ENCODE measurements around the gene GHRH. TPM values are rescaled to one million over a fixed set of nuclear protein-coding genes. Genes with fewer than 3 reads are reported as not detected.
A peak's percentile ranks its signal among the peaks of the same experiment; 100 is the strongest.

The GHRH gene
- total RNA-seq, 1 donor from 2014 or later, result not detected

- H3K36me3 Mint-ChIP-seq (ENCODE audit: unreplicated experiment), result peaks cover 50% of the 10 kb centered on the region
- no peak overlapping the region for H3K4me3 Mint-ChIP-seq (ENCODE audit: unreplicated experiment)
- DNase-seq (ENCODE audit: extremely low spot score, unreplicated experiment), result no peak
- no peak overlapping the region for H3K27ac Mint-ChIP-seq (ENCODE audit: unreplicated experiment)
- TF ChIP-seq, protein P1, sequence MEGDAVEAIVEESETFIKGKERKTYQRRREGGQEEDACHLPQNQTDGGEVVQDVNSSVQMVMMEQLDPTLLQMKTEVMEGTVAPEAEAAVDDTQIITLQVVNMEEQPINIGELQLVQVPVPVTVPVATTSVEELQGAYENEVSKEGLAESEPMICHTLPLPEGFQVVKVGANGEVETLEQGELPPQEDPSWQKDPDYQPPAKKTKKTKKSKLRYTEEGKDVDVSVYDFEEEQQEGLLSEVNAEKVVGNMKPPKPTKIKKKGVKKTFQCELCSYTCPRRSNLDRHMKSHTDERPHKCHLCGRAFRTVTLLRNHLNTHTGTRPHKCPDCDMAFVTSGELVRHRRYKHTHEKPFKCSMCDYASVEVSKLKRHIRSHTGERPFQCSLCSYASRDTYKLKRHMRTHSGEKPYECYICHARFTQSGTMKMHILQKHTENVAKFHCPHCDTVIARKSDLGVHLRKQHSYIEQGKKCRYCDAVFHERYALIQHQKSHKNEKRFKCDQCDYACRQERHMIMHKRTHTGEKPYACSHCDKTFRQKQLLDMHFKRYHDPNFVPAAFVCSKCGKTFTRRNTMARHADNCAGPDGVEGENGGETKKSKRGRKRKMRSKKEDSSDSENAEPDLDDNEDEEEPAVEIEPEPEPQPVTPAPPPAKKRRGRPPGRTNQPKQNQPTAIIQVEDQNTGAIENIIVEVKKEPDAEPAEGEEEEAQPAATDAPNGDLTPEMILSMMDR (IDR thresholded peaks at IDR 0.05), result no peak
- peaks cover 15% of the 10 kb centered on the region for H3K4me1 Mint-ChIP-seq (ENCODE audit: unreplicated experiment)
- no peaks in the 10 kb centered on the region for H3K9me3 Mint-ChIP-seq (ENCODE audit: unreplicated experiment)
- H3K27me3 Mint-ChIP-seq (ENCODE audit: unreplicated experiment), result no peaks in the 10 kb centered on the region
Observed at GRCh38 chr20:37204056-37204455, 57.6 kb downstream of the GHRH start.

DNA sequence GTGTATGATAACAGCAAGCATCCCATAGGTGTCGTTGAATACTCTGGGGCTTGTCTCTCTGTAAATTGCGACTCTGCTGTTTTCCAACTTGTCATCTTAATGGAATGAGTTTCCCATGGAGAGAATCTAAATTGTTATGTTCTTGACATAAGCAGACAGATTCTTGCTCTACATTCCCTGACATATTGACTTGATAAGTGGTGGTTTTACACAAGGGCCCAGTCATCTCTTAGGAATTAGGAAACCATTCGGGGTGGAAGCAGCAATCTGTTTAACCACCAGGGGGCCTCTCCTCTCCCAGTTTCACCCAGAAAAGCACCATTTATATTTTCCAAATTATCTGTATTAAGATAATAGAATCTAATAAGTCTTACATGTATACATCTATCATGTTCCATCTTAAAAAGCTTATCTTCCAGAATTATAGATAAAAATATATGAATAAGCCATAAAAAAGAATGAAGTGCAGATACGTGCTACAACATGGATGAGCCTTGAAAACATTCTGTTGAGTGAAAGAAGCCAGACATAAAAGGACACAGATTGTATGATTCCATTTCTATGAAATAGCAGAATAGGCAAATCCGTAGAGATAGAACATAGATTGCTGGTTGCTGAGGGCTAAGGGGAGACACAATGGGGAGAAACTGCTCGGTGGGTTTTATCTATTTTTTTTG is 59.2 kb downstream of the GHRH start:
- TF ChIP-seq, protein P1 (IDR thresholded peaks at IDR 0.05), result peak; percentile 89
- Mint-ChIP-seq H3K36me3 (ENCODE audit: unreplicated experiment) (peaks cover 50% of the 10 kb centered on the region), H3K9me3 (ENCODE audit: unreplicated experiment) (no peaks in the 10 kb centered on the region), H3K27me3 (ENCODE audit: unreplicated experiment) (no peaks in the 10 kb centered on the region), H3K4me1 (ENCODE audit: unreplicated experiment) (peaks cover 15% of the 10 kb centered on the region), H3K4me3 (ENCODE audit: unreplicated experiment) (peak overlapping the region; percentile 39), H3K27ac (ENCODE audit: unreplicated experiment) (peak overlapping the region; percentile 82)
- DNase-seq (ENCODE audit: extremely low spot score, unreplicated experiment), result no peak

- H3K27me3 Mint-ChIP-seq (ENCODE audit: unreplicated experiment), result no peaks in the 10 kb centered on the region
- no peak overlapping the region for H3K4me3 Mint-ChIP-seq (ENCODE audit: unreplicated experiment)
- TF ChIP-seq, protein P1 (IDR thresholded peaks at IDR 0.05), result no peak
- peaks cover 44% of the 10 kb centered on the region for H3K36me3 Mint-ChIP-seq (ENCODE audit: unreplicated experiment)
- peaks cover 15% of the 10 kb centered on the region for H3K4me1 Mint-ChIP-seq (ENCODE audit: unreplicated experiment)
- H3K27ac Mint-ChIP-seq (ENCODE audit: unreplicated experiment), result peak overlapping the region; percentile 82
- DNase-seq (ENCODE audit: extremely low spot score, unreplicated experiment), result no peak
- no peaks in the 10 kb centered on the region for H3K9me3 Mint-ChIP-seq (ENCODE audit: unreplicated experiment)
Observed at GRCh38 chr20:37201827-37202162, 59.8 kb downstream of the GHRH start.

Other genes with a start within 250 kb of the GHRH start
- 6.7 and 7.2 TPM in 2 replicates for gene RBL1, start 165.8 kb downstream of the GHRH start, total RNA-seq
- 167 and 168 TPM in 2 replicates for gene RPN2, start 82.5 kb downstream of the GHRH start, total RNA-seq
- 1.5 and 3.2 TPM in 2 replicates for gene MROH8, start 82.3 kb downstream of the GHRH start, total RNA-seq
- 45.5 and 45.8 TPM in 2 replicates for gene MANBAL, start 27.8 kb upstream of the GHRH start, total RNA-seq
- 30.1 and 32.5 TPM in 2 replicates for gene SRC, start 84.3 kb upstream of the GHRH start, total RNA-seq

All from osteocyte (in vitro differentiated cells).